Measurements from ENCODE around the gene PCSK1. TPM values are rescaled to one million over a fixed set of nuclear protein-coding genes. Genes with fewer than 3 reads are reported as not detected.

The PCSK1 gene
- total and polyA plus RNA-seq, 2 of the 4 experiments (the other 2 are of a cell fraction) = not detected

DNA sequence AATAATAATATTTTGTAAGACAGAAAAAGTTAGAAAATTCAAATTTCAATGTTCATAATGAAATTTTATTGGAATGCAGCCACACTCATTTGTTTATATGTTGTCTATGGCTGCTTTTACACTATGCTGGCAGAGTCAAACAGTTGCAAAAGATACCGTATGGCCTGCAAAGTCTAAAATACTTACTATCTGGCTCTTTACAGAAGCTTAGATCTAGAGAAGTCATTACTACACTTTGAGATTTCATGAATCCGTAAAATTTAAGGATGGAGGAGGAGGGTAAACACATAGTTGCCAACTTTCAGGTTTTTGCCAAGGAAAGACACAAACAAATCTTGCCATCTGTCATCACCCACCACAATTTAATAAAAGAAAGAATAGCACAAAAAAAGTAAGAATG lies 25.1 kb upstream of the PCSK1 start:
- H2BK15ac ChIP-seq (ENCODE audit: low read depth, low read length) = no peak overlapping the region
- H3K23ac ChIP-seq (ENCODE audit: low read depth, low read length) = no peak overlapping the region
- H3K9ac ChIP-seq (ENCODE audit: low read depth, low read length) = no peak overlapping the region
- H2AK5ac ChIP-seq (ENCODE audit: low read depth, low read length) = no peak overlapping the region
- no peak overlapping the region for H3K14ac ChIP-seq (replicated peaks; ENCODE audit: low read depth, low read length)
- no peak overlapping the region for H3K4ac ChIP-seq (ENCODE audit: low read depth, low read length)
- H2AK9ac ChIP-seq (replicated peaks; ENCODE audit: low read depth, low read length, poor library complexity) = no peak overlapping the region
- ChIA-PET CTCF (no interaction called here), POLR2A (ENCODE audit: unreplicated experiment) (no interaction called here)
- no peak for TF ChIP-seq RFX5 (IDR thresholded peaks at IDR 0.05; ENCODE audit: low read depth, low read length)
- TF ChIP-seq, protein P1, sequence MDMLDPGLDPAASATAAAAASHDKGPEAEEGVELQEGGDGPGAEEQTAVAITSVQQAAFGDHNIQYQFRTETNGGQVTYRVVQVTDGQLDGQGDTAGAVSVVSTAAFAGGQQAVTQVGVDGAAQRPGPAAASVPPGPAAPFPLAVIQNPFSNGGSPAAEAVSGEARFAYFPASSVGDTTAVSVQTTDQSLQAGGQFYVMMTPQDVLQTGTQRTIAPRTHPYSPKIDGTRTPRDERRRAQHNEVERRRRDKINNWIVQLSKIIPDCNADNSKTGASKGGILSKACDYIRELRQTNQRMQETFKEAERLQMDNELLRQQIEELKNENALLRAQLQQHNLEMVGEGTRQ (IDR thresholded peaks at IDR 0.05; ENCODE audit: low read depth, low read length) = no peak
- TF ChIP-seq MXI1 (IDR thresholded peaks at IDR 0.05; ENCODE audit: borderline replicate concordance, low read depth, low read length) = no peak
- TF ChIP-seq MAZ (IDR thresholded peaks at IDR 0.05; ENCODE audit: borderline replicate concordance, low read depth, low read length) = no peak
- TF ChIP-seq, protein P2, sequence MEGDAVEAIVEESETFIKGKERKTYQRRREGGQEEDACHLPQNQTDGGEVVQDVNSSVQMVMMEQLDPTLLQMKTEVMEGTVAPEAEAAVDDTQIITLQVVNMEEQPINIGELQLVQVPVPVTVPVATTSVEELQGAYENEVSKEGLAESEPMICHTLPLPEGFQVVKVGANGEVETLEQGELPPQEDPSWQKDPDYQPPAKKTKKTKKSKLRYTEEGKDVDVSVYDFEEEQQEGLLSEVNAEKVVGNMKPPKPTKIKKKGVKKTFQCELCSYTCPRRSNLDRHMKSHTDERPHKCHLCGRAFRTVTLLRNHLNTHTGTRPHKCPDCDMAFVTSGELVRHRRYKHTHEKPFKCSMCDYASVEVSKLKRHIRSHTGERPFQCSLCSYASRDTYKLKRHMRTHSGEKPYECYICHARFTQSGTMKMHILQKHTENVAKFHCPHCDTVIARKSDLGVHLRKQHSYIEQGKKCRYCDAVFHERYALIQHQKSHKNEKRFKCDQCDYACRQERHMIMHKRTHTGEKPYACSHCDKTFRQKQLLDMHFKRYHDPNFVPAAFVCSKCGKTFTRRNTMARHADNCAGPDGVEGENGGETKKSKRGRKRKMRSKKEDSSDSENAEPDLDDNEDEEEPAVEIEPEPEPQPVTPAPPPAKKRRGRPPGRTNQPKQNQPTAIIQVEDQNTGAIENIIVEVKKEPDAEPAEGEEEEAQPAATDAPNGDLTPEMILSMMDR (conservative IDR thresholded peaks at IDR 0.05; ENCODE audit: low read depth, low read length) = no peak
- TF ChIP-seq MAFK (IDR thresholded peaks at IDR 0.05; ENCODE audit: low read depth, low read length) = no peak
- no peak for TF ChIP-seq CHD1 (IDR thresholded peaks at IDR 0.05; ENCODE audit: low read depth, low read length)
- TF ChIP-seq POLR2A (IDR thresholded peaks at IDR 0.05; ENCODE audit: low read depth, low read length) = no peak
- TF ChIP-seq CEBPB (IDR thresholded peaks at IDR 0.05; ENCODE audit: low read depth, low read length) = no peak
- no peak for TF ChIP-seq RAD21 (IDR thresholded peaks at IDR 0.05; ENCODE audit: low read length)
- no peak for TF ChIP-seq RCOR1 (IDR thresholded peaks at IDR 0.05; ENCODE audit: insufficient replicate concordance, low read length)
- TF ChIP-seq FOS (IDR thresholded peaks at IDR 0.05; ENCODE audit: low read depth, low read length) = no peak
- TF ChIP-seq SMC3 (IDR thresholded peaks at IDR 0.05; ENCODE audit: low read depth, low read length) = no peak
- TF ChIP-seq BHLHE40 (IDR thresholded peaks at IDR 0.05; ENCODE audit: low read depth, low read length) = no peak
- no peak for TF ChIP-seq NFE2L2 (IDR thresholded peaks at IDR 0.05; ENCODE audit: low read depth, low read length)
- TF ChIP-seq, protein P3, sequence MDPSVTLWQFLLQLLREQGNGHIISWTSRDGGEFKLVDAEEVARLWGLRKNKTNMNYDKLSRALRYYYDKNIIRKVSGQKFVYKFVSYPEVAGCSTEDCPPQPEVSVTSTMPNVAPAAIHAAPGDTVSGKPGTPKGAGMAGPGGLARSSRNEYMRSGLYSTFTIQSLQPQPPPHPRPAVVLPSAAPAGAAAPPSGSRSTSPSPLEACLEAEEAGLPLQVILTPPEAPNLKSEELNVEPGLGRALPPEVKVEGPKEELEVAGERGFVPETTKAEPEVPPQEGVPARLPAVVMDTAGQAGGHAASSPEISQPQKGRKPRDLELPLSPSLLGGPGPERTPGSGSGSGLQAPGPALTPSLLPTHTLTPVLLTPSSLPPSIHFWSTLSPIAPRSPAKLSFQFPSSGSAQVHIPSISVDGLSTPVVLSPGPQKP (IDR thresholded peaks at IDR 0.05; ENCODE audit: borderline replicate concordance, low read depth, low read length) = no peak
- no peaks in the 10 kb centered on the region for H3K9me3 ChIP-seq (ENCODE audit: control insufficient read depth, insufficient read depth, low read length)
- no peak overlapping the region for H2BK20ac ChIP-seq (ENCODE audit: low read depth, low read length)
- H2AFZ ChIP-seq (replicated peaks; ENCODE audit: low read length, poor library complexity) = no peak overlapping the region
- WGBS, 2 experiments (ENCODE audit: extremely low coverage in 2 of 2, insufficient read length in 1 of 2) = no CpG with 5 or more reads among the region's 2 CpGs
- H2BK5ac ChIP-seq (ENCODE audit: low read depth, low read length, poor library complexity, severe bottlenecking) = no peak overlapping the region
- H4K20me1 ChIP-seq (ENCODE audit: insufficient read depth, low read length) = no peaks in the 10 kb centered on the region
- no peaks in the 10 kb centered on the region for H3K9me1 ChIP-seq (ENCODE audit: insufficient read depth, low read length)
- no peak overlapping the region for H4K8ac ChIP-seq (ENCODE audit: low read depth in 2 of 2, low read length in 2 of 2)
- H4K5ac ChIP-seq (ENCODE audit: low read depth, low read length) = no peak overlapping the region
- no peak overlapping the region for H4K91ac ChIP-seq (ENCODE audit: insufficient read depth, low read depth, low read length)
- no peak overlapping the region for H3K27ac ChIP-seq (ENCODE audit: insufficient read depth, low read length)
- no peak overlapping the region for H3K18ac ChIP-seq (ENCODE audit: low read depth, low read length)
- in situ Hi-C loops (cut with MboI; ENCODE audit: low sequenced_read_pairs) (no loop called here), intact Hi-C loops (cut with micrococcal nuclease) (no loop called here), dilution Hi-C loops (cut with HindIII; ENCODE audit: low sequenced_read_pairs, unreplicated experiment) (no loop called here)
- H3K56ac ChIP-seq (ENCODE audit: extremely low read depth, insufficient read depth, low read length) = no peak overlapping the region
- ATAC-seq (ENCODE audit: low read depth) = no peak
- peaks cover 8% of the 10 kb centered on the region for H3K27me3 ChIP-seq (ENCODE audit: control insufficient read depth, insufficient read depth, low read length)
- no peak overlapping the region for H3K4me2 ChIP-seq (ENCODE audit: low read depth, low read length)
- H3K79me1 ChIP-seq (ENCODE audit: low read depth in 1 of 2, low read length in 2 of 2) = no peaks in the 10 kb centered on the region
- H3K4me3 ChIP-seq (ENCODE audit: insufficient read depth, low read depth, low read length) = no peak overlapping the region
- no peaks in the 10 kb centered on the region for H3K36me3 ChIP-seq (ENCODE audit: control insufficient read depth, insufficient read depth, low read length)
- H3K4me1 ChIP-seq (ENCODE audit: control insufficient read depth, insufficient read depth, low read length) = no peaks in the 10 kb centered on the region
- no peak overlapping the region for H2BK120ac ChIP-seq (ENCODE audit: low read depth, low read length)
- DNase-seq = no peak
- BruUV-seq (replicated peaks) = no TSS peak
